Spleen (tissue), 11 donors: Measurements from ENCODE around the gene RARG. TPM values are rescaled to one million over a fixed set of nuclear protein-coding genes. Genes with fewer than 3 reads are reported as not detected.

Source experiments
- DNase-seq: peaks from one replicate; pipeline ENCODE4 v3.0.0-alpha.2; 2020
- H3K27ac ChIP-seq, 8 donors: fragments of 200-600 bp; sonication (generic) in 7 of 8; 1 replicate in 4 of 8; 2 replicates in 4 of 8; pipeline versions ENCODE4 v1.5.0 to v1.8.0; 2016 to 2021; ENCODE audit warnings: inconsistent platforms in 4 of 8, mild to moderate bottlenecking in 4 of 8, moderate library complexity in 1 of 8
- H3K27me3 ChIP-seq, 7 donors: fragments of 200-600 bp; sonication (generic) in 6 of 7; replicated peaks in 1 of 7; 1 replicate in 4 of 7; 2 replicates in 3 of 7; pipeline versions ENCODE4 v1.5.0 to v1.8.0; 2016 to 2021; ENCODE audit warnings: inconsistent platforms in 3 of 7, mild to moderate bottlenecking in 1 of 7
- H3K36me3 ChIP-seq, 6 donors: fragments of 200-600 bp; sonication (generic) in 5 of 6; 1 replicate in 4 of 6; 2 replicates in 2 of 6; pipeline versions ENCODE4 v1.5.0 to v1.8.0; 2016 to 2021; ENCODE audit warnings: inconsistent platforms in 2 of 6
- H3K4me1 ChIP-seq, 6 donors: fragments of 200-600 bp; sonication (generic) in 5 of 6; 1 replicate in 3 of 6; 2 replicates in 3 of 6; pipeline versions ENCODE4 v1.5.0 to v1.8.0; 2016 to 2021; ENCODE audit warnings: inconsistent platforms in 3 of 6
- H3K4me3 ChIP-seq, 8 donors: fragments of 200-600 bp; sonication (generic) in 7 of 8; 1 replicate in 4 of 8; 2 replicates in 4 of 8; pipeline versions ENCODE4 v1.5.0 to v1.8.0; 2016 to 2021; ENCODE audit warnings: inconsistent platforms in 4 of 8, mild to moderate bottlenecking in 4 of 8, moderate library complexity in 2 of 8
- H3K9me3 ChIP-seq, 8 donors: fragments of 200-600 bp; sonication (generic) in 7 of 8; 1 replicate in 4 of 8; 2 replicates in 4 of 8; pipeline versions ENCODE4 v1.5.0 to v1.8.0; 2016 to 2021; ENCODE audit warnings: inconsistent platforms in 4 of 8
- CTCF ChIP-seq, 11 experiments: fragments of 200-600 bp in 7 of 11; fragments of 450-650 bp in 4 of 11; sonication (generic) in 4 of 11; IDR thresholded peaks in 8 of 11; conservative IDR thresholded peaks in 3 of 11; 1 replicate in 7 of 11; 2 replicates in 4 of 11; pipeline versions ENCODE4 v1.4.0 to v1.8.0; 2016 to 2021; ENCODE audit warnings: antibody characterized with exemption in 11 of 11, inconsistent platforms in 4 of 11, mild to moderate bottlenecking in 1 of 11
- POLR2A ChIP-seq, 3 donors: fragments of 450-650 bp; IDR thresholded peaks; one replicate each; pipeline ENCODE4 v1.5.1; 2017; ENCODE audit warnings: antibody characterized with exemption in 3 of 3, mild to moderate bottlenecking in 1 of 3
- POLR2AphosphoS5 ChIP-seq, 3 donors: sonication (generic); formaldehyde crosslinking; IDR thresholded peaks; one replicate each; pipeline ENCODE4 v1.5.1; 2017; ENCODE audit warnings: antibody characterized with exemption in 3 of 3
- WGBS, 5 donors: extraction: QIAGEN DNeasy Blood & Tissue Kit in 3 of 5; methylation state at CpG; one replicate each; pipeline versions ENCODE4 v1.1.5 to v1.1.7; 2013 to 2018; 5-methylcytosine and 5-hydroxymethylcytosine counted together
- intact Hi-C: fragments of 100-400 bp; cut with DNase I; formaldehyde crosslinking; loops from one replicate; pipeline ENCODE4 v1.15.0; 2023; ENCODE audit warnings: low total_unique reads
- polyA plus RNA-seq, 3 donors: library from polyadenylated mRNA; stranded (reverse); fragments of 200-250 nt; gene quantifications; one replicate each; pipeline ENCODE4 v1.2.1, GENCODE V29; 2013
- total RNA-seq, 7 donors: library from RNA; depleted of rRNA in 3 of 7; stranded (reverse); fragments of >200 nt in 3 of 7; fragmentation: NEBNext Ultra II Directional in 4 of 7; extraction: Animal tissue kit (Norgen Biotek cat#: 25700) in 4 of 7; gene quantifications; one replicate each; pipeline versions ENCODE4 v1.1.0 to v1.2.1, GENCODE V29; 2016 to 2021
- donor health status: healthy with polysubstance abuse.
- donor health status: DM: no; HTN: no; CAD: no; lungs with moderate emphysema.
- donor health status: DM: no; HTN: no; CAD: no.
- donor health status: Bipolar disorder and iron deficiency.
- donor health status: healthy.
- donor health status: DM: no; HTN: no; CAD: no.
- donor health status: DM: yes; HTN: yes; CAD: no.

The RARG gene
- total and polyA plus RNA-seq, 10 donors = 4.6 to 20.8 (median 11.2) TPM

- Histone ChIP-seq H3K27me3 (no peaks in the 10 kb centered on the region), H3K9me3 (no peaks in the 10 kb centered on the region), H3K27ac (no peak overlapping the region), H3K36me3 (peaks cover 0 to 29% (median 6%) of the 10 kb centered on the region in 6 donors), H3K4me1 (peaks cover 0 to 10% (median 8%) of the 10 kb centered on the region in 6 donors), H3K4me3 (no peak overlapping the region)
- TF ChIP-seq POLR2A (IDR thresholded peaks at IDR 0.05) = no peak
- intact Hi-C loops = no loop called here
- no peak for DNase-seq
- WGBS, 5 donors = 82 to 97% (median 92%) methylated on average over 5 to 8 of the region's 8 CpGs
Measured at GRCh38 chr12:53161119-53161911, 70.7 kb downstream of the RARG start.

GRCh38 chr12:53160673-53161072, 71.3 kb downstream of the RARG start:
- H3K27me3 ChIP-seq = no peaks in the 10 kb centered on the region
- 83 to 100% (median 96%) methylated on average over 2 of the region's 2 CpGs for WGBS, 5 donors
- peaks cover 0 to 26% (median 6%) of the 10 kb centered on the region in 6 donors for H3K36me3 ChIP-seq
- no peak overlapping the region for H3K27ac ChIP-seq
- H3K4me3 ChIP-seq = no peak overlapping the region
- DNase-seq = no peak
- H3K4me1 ChIP-seq = peaks cover 0 to 10% (median 8%) of the 10 kb centered on the region in 6 donors
- TF ChIP-seq POLR2A (IDR thresholded peaks at IDR 0.05) (no peak), POLR2AphosphoS5 (IDR thresholded peaks at IDR 0.05) (no peak), CTCF (IDR thresholded peaks at IDR 0.05 in 8 of 11, conservative IDR thresholded peaks at IDR 0.05 in 3 of 11) (no peak)
- intact Hi-C loops = no loop called here
- no peaks in the 10 kb centered on the region for H3K9me3 ChIP-seq

Other genes with a start within 250 kb of the RARG start
- gene EIF4B, start 225.8 kb downstream of the RARG start, total RNA-seq = 100 to 1,000 TPM; 379 to 490 (median 468) TPM
- gene EIF4B, start 225.8 kb downstream of the RARG start, polyA plus RNA-seq = 100 to 1,000 TPM; 105 to 132 (median 119) TPM
- gene TNS2, start 182.1 kb downstream of the RARG start, total RNA-seq = 100 to 1,000 TPM in 6 of 7 donors, 10 to 100 TPM in 1; 72.4 to 301 (median 170) TPM
- gene TNS2, start 182.1 kb downstream of the RARG start, polyA plus RNA-seq = 100 to 1,000 TPM in 1 of 3 donors, 10 to 100 TPM in 2; 36.6 to 159 (median 67.5) TPM
- 10 to 100 TPM; 29.2 to 44.5 (median 36.4) TPM for gene SPRYD3, start 152.8 kb downstream of the RARG start, total RNA-seq
- gene SPRYD3, start 152.8 kb downstream of the RARG start, polyA plus RNA-seq = 10 to 100 TPM; 10.8 to 31.0 (median 15.9) TPM
- 100 to 1,000 TPM in 2 of 7 donors, 10 to 100 TPM in 5; 35.2 to 183 (median 75.6) TPM for gene IGFBP6, start 134.5 kb downstream of the RARG start, total RNA-seq
- 100 to 1,000 TPM in 2 of 3 donors, 10 to 100 TPM in 1; 37.1 to 144 (median 130) TPM for gene IGFBP6, start 134.5 kb downstream of the RARG start, polyA plus RNA-seq
- under 1 TPM in 6 of 7 donors, not detected in 1; 0.37 to 0.80 (median 0.54) TPM for gene SOAT2, start 128.7 kb downstream of the RARG start, total RNA-seq
- gene SOAT2, start 128.7 kb downstream of the RARG start, polyA plus RNA-seq = 1 to 10 TPM in 1 of 3 donors, under 1 TPM in 2; 0.52 to 2.2 (median 0.99) TPM
- gene ZNF740, start 51.5 kb downstream of the RARG start, total RNA-seq = 10 to 100 TPM; 23.6 to 66.1 (median 45.1) TPM
- 10 to 100 TPM in 1 of 3 donors, 1 to 10 TPM in 2; 5.6 to 12.1 (median 7.5) TPM for gene ZNF740, start 51.5 kb downstream of the RARG start, polyA plus RNA-seq
- 10 to 100 TPM; 33.7 to 73.0 (median 39.7) TPM for gene CSAD, start 51.3 kb downstream of the RARG start, total RNA-seq
- 10 to 100 TPM; 17.9 to 36.3 (median 34.1) TPM for gene CSAD, start 51.3 kb downstream of the RARG start, polyA plus RNA-seq
- 10 to 100 TPM; 35.5 to 75.5 (median 62.2) TPM for gene ITGB7, start 25.0 kb downstream of the RARG start, total RNA-seq
- 10 to 100 TPM; 23.9 to 62.5 (median 46.5) TPM for gene ITGB7, start 25.0 kb downstream of the RARG start, polyA plus RNA-seq
- gene ESPL1, start 36.1 kb upstream of the RARG start, total RNA-seq = 1 to 10 TPM; 1.7 to 7.2 (median 4.7) TPM
- 1 to 10 TPM in 1 of 3 donors, under 1 TPM in 2; 0.85 to 1.9 (median 0.93) TPM for gene ESPL1, start 36.1 kb upstream of the RARG start, polyA plus RNA-seq
- 100 to 1,000 TPM; 399 to 795 (median 497) TPM for gene PFDN5, start 63.3 kb upstream of the RARG start, total RNA-seq
- 1,000 to 10,000 TPM; 1,813 to 2,525 (median 1,837) TPM for gene PFDN5, start 63.3 kb upstream of the RARG start, polyA plus RNA-seq
- gene MYG1, start 67.5 kb upstream of the RARG start, total RNA-seq = 10 to 100 TPM; 31.1 to 53.3 (median 34.9) TPM
- gene MYG1, start 67.5 kb upstream of the RARG start, polyA plus RNA-seq = 10 to 100 TPM; 56.6 to 79.2 (median 76.0) TPM
- gene AAAS, start 89.4 kb upstream of the RARG start, total RNA-seq = 10 to 100 TPM; 39.3 to 67.9 (median 49.7) TPM
- gene AAAS, start 89.4 kb upstream of the RARG start, polyA plus RNA-seq = 10 to 100 TPM; 32.4 to 42.4 (median 33.5) TPM
- not detected for gene SP7, start 104.1 kb upstream of the RARG start, total RNA-seq
- not detected for gene SP7, start 104.1 kb upstream of the RARG start, polyA plus RNA-seq
- gene SP1, start 148.0 kb upstream of the RARG start, total RNA-seq = 10 to 100 TPM; 75.6 to 92.8 (median 86.1) TPM
- 10 to 100 TPM in 1 of 3 donors, 1 to 10 TPM in 2; 9.1 to 13.6 (median 9.9) TPM for gene SP1, start 148.0 kb upstream of the RARG start, polyA plus RNA-seq
- gene AMHR2, start 191.6 kb upstream of the RARG start, total RNA-seq = 10 to 100 TPM in 3 of 7 donors, 1 to 10 TPM in 4; 3.7 to 20.6 (median 8.8) TPM
- 1 to 10 TPM; 1.2 to 7.4 (median 1.7) TPM for gene AMHR2, start 191.6 kb upstream of the RARG start, polyA plus RNA-seq
- gene PRR13, start 209.5 kb upstream of the RARG start, total RNA-seq = 100 to 1,000 TPM; 127 to 230 (median 197) TPM
- 100 to 1,000 TPM; 217 to 262 (median 223) TPM for gene PRR13, start 209.5 kb upstream of the RARG start, polyA plus RNA-seq
- 100 to 1,000 TPM; 547 to 779 (median 652) TPM for gene PCBP2, start 219.9 kb upstream of the RARG start, total RNA-seq
- gene PCBP2, start 219.9 kb upstream of the RARG start, polyA plus RNA-seq = 100 to 1,000 TPM; 449 to 459 (median 459) TPM